GM13976 (cell line): ENCODE measurements around the gene CEP170.

Source experiments
- DNase-seq: peaks from one replicate; pipeline ENCODE4 v3.0.0; 2012; ENCODE audit warnings: low spot score
- CTCF ChIP-seq: IDR thresholded peaks from 2 replicates; pipeline ENCODE4 v1.5.1; 2012; ENCODE audit warnings: borderline replicate concordance, mild to moderate bottlenecking; ENCODE audit not compliant: insufficient read depth; ENCODE audit errors: extremely low read depth, missing control alignments, control extremely low read depth
- in situ Hi-C: fragments of 300-500 bp; cut with MboI; formaldehyde crosslinking; loops from one replicate; pipeline ENCODE4 v1.12.0; 2022; ENCODE audit warnings: low sequenced_read_pairs, mixed read lengths, inconsistent platforms; ENCODE audit not compliant: unreplicated experiment

CEP170 gene

GRCh38 chr1:243254927-243255790, at the start of gene CEP170:
CEP170 (minus strand) TSS chr1:243255281; CDS start chr1:243225280, 30,001 bp downstream.
- in situ Hi-C loops: no loop called here
- peak; percentile 89 for DNase-seq
- TF ChIP-seq CTCF: no peak

GRCh38 chr1:243301059-243301458, 46.0 kb upstream of the CEP170 start:
- DNase-seq: no peak
- in situ Hi-C loops: loop anchor here (25.0 kb wide), 1 partner anchor 839 kb away; no protein-coding TSS in a partner anchor
- TF ChIP-seq CTCF: no peak

- DNase-seq: no peak
- in situ Hi-C loops: no loop called here
- TF ChIP-seq CTCF: no peak
Observed at GRCh38 chr1:243299069-243299468, 44.0 kb upstream of the CEP170 start.

- in situ Hi-C loops: no loop called here
- DNase-seq: no peak
- no peak for TF ChIP-seq CTCF
Observed at GRCh38 chr1:243294723-243295121, 39.6 kb upstream of the CEP170 start.

GRCh38 chr1:243293941-243294722, 39.1 kb upstream of the CEP170 start:
- in situ Hi-C loops: no loop called here
- no peak for DNase-seq
- TF ChIP-seq CTCF: no peak

GRCh38 chr1:243292117-243292516, 37.0 kb upstream of the CEP170 start:
- DNase-seq: no peak
- in situ Hi-C loops: no loop called here
- no peak for TF ChIP-seq CTCF
